Upper lobe of left lung (tissue), 6 donors: Measurements from ENCODE around the gene FMO2. TPM values are rescaled to one million over a fixed set of nuclear protein-coding genes. Genes with fewer than 3 reads are reported as not detected.

Source experiments
- ATAC-seq, 2 donors: fragments of 200-7000 bp; cut with Tn5 transposase; one replicate each; pipeline ENCODE4 v1.9.1; 2022; ENCODE audit warnings: mild to moderate bottlenecking in 2 of 2, moderate library complexity in 2 of 2; ENCODE audit not compliant: low FRiP score in 2 of 2
- DNase-seq, 2 donors: peaks; one replicate each; pipeline ENCODE4 v3.0.0-alpha.2; 2019 to 2020
- H3K27ac ChIP-seq, 4 donors: fragments of 200-600 bp; sonication (generic); one replicate each; pipeline ENCODE4 v1.5.1; 2016 to 2019
- H3K27me3 ChIP-seq, 4 donors: fragments of 200-600 bp; sonication (generic); one replicate each; pipeline ENCODE4 v1.5.1; 2017 to 2019
- H3K36me3 ChIP-seq, 4 donors: fragments of 200-600 bp; sonication (generic); one replicate each; pipeline ENCODE4 v1.5.1; 2016 to 2019
- H3K4me1 ChIP-seq, 4 donors: fragments of 200-600 bp; sonication (generic); one replicate each; pipeline ENCODE4 v1.5.1; 2018 to 2019
- H3K4me3 ChIP-seq, 4 donors: fragments of 200-600 bp; sonication (generic); one replicate each; pipeline ENCODE4 v1.5.1; 2017 to 2019; ENCODE audit warnings: mild to moderate bottlenecking in 2 of 4, moderate library complexity in 1 of 4
- H3K9me3 ChIP-seq, 4 donors: fragments of 200-600 bp; sonication (generic); one replicate each; pipeline ENCODE4 v1.5.1; 2018 to 2019
- CTCF ChIP-seq, 6 experiments: fragments of 450-650 bp in 4 of 6; fragments of 200-600 bp in 2 of 6; sonication (generic) in 2 of 6; IDR thresholded peaks; one replicate each; pipeline ENCODE4 v1.5.1; 2016 to 2019; ENCODE audit warnings: antibody characterized with exemption in 6 of 6
- EP300 ChIP-seq, 4 donors: sonication (generic); formaldehyde crosslinking; IDR thresholded peaks; one replicate each; pipeline ENCODE4 v1.5.1; 2017; ENCODE audit warnings: antibody characterized with exemption in 4 of 4, control low read depth in 2 of 4
- POLR2A ChIP-seq, 4 donors: fragments of 450-650 bp; IDR thresholded peaks; one replicate each; pipeline ENCODE4 v1.5.1; 2016 to 2017; ENCODE audit warnings: antibody characterized with exemption in 4 of 4, mild to moderate bottlenecking in 2 of 4
- POLR2AphosphoS5 ChIP-seq, 2 donors: sonication (generic); formaldehyde crosslinking; IDR thresholded peaks; one replicate each; pipeline ENCODE4 v1.5.1; 2017; ENCODE audit warnings: antibody characterized with exemption in 2 of 2
- WGBS, 2 donors: methylation state at CpG; one replicate each; pipeline ENCODE4 v1.1.5; 2017 to 2018; 5-methylcytosine and 5-hydroxymethylcytosine counted together
- total RNA-seq, 6 donors: library from RNA; depleted of rRNA in 4 of 6; stranded (reverse); fragments of >200 nt in 4 of 6; gene quantifications; one replicate each; pipeline versions ENCODE4 v1.1.0 to v1.2.1, GENCODE V29; 2016 to 2021
- donor health status: DM: no; HTN: no; CAD: no; lungs with moderate emphysema.
- donor health status: DM: no; HTN: yes; CAD: no; lungs with severe emphysema.

FMO2 gene
- total RNA-seq, 6 donors from 2014 or later = 118 to 259 (median 169) TPM

- no peak for ATAC-seq
- Histone ChIP-seq H3K27ac (no peak overlapping the region), H3K9me3 (no peaks in the 10 kb centered on the region), H3K27me3 (no peaks in the 10 kb centered on the region), H3K4me3 (no peak overlapping the region), H3K36me3 (no peaks in the 10 kb centered on the region), H3K4me1 (no peaks in the 10 kb centered on the region)
- WGBS, 2 donors = 55 to 65% methylated on average over 1 of the region's 1 CpG
- DNase-seq = no peak
- TF ChIP-seq CTCF (IDR thresholded peaks at IDR 0.05) = no peak
- TF ChIP-seq EP300 (IDR thresholded peaks at IDR 0.05) = no peak
- TF ChIP-seq POLR2AphosphoS5 (IDR thresholded peaks at IDR 0.05) = no peak
- TF ChIP-seq POLR2A (IDR thresholded peaks at IDR 0.05) = no peak
Observed at GRCh38 chr1:171150156-171150555, 34.9 kb upstream of the FMO2 start.

- H3K4me1 ChIP-seq = no peaks in the 10 kb centered on the region
- no peaks in the 10 kb centered on the region for H3K27me3 ChIP-seq
- no peaks in the 10 kb centered on the region for H3K36me3 ChIP-seq
- H3K27ac ChIP-seq = no peak overlapping the region
- 64 to 69% methylated on average over 2 of the region's 2 CpGs for WGBS, 2 donors
- no peak for DNase-seq
- ATAC-seq = no peak
- no peaks in the 10 kb centered on the region for H3K9me3 ChIP-seq
- TF ChIP-seq EP300 (IDR thresholded peaks at IDR 0.05) (no peak), CTCF (IDR thresholded peaks at IDR 0.05) (no peak), POLR2AphosphoS5 (IDR thresholded peaks at IDR 0.05) (no peak), POLR2A (IDR thresholded peaks at IDR 0.05) (no peak)
- no peak overlapping the region for H3K4me3 ChIP-seq
Observed at GRCh38 chr1:171152549-171152948, 32.6 kb upstream of the FMO2 start.

GRCh38 chr1:171155484-171155883 lies 29.6 kb upstream of the FMO2 start:
- no peaks in the 10 kb centered on the region for H3K9me3 ChIP-seq
- no peak overlapping the region for H3K27ac ChIP-seq
- ATAC-seq = no peak
- no peak for DNase-seq
- no peaks in the 10 kb centered on the region for H3K27me3 ChIP-seq
- H3K36me3 ChIP-seq = no peaks in the 10 kb centered on the region
- TF ChIP-seq EP300 (IDR thresholded peaks at IDR 0.05) (peak in 1 of 4 donors; percentile 52), POLR2AphosphoS5 (IDR thresholded peaks at IDR 0.05) (no peak), CTCF (IDR thresholded peaks at IDR 0.05) (no peak), POLR2A (IDR thresholded peaks at IDR 0.05) (no peak)
- peaks cover 0 to 6% (median 0%) of the 10 kb centered on the region in 4 donors for H3K4me1 ChIP-seq
- no peak overlapping the region for H3K4me3 ChIP-seq

- Histone ChIP-seq H3K27ac (no peak overlapping the region), H3K4me1 (peaks cover 0 to 8% (median 0%) of the 10 kb centered on the region in 4 donors), H3K9me3 (no peaks in the 10 kb centered on the region), H3K27me3 (no peaks in the 10 kb centered on the region), H3K4me3 (no peak overlapping the region), H3K36me3 (no peaks in the 10 kb centered on the region)
- no peak for ATAC-seq
- no peak for DNase-seq
- TF ChIP-seq POLR2A (IDR thresholded peaks at IDR 0.05) (no peak), POLR2AphosphoS5 (IDR thresholded peaks at IDR 0.05) (no peak), CTCF (IDR thresholded peaks at IDR 0.05) (no peak), EP300 (IDR thresholded peaks at IDR 0.05) (no peak)
- 71 to 78% methylated on average over 5 of the region's 5 CpGs for WGBS, 2 donors
Observed at GRCh38 chr1:171158096-171158495, 27.0 kb upstream of the FMO2 start.

- 80 to 82% methylated on average over 3 of the region's 3 CpGs for WGBS, 2 donors
- TF ChIP-seq POLR2A (IDR thresholded peaks at IDR 0.05) = no peak
- no peak for TF ChIP-seq POLR2AphosphoS5 (IDR thresholded peaks at IDR 0.05)
- TF ChIP-seq EP300 (IDR thresholded peaks at IDR 0.05) = no peak
- Histone ChIP-seq H3K27ac (peak overlapping the region in 1 of 4 donors; percentile 6), H3K4me3 (no peak overlapping the region), H3K9me3 (no peaks in the 10 kb centered on the region), H3K36me3 (no peaks in the 10 kb centered on the region), H3K4me1 (peaks cover 0 to 8% (median 0%) of the 10 kb centered on the region in 4 donors), H3K27me3 (no peaks in the 10 kb centered on the region)
- DNase-seq (no peak), ATAC-seq (no peak)
Observed at GRCh38 chr1:171158551-171158950, 26.5 kb upstream of the FMO2 start.
